H7 (cell line): ENCODE data around the gene TH. TPM values are rescaled to one million over a fixed set of nuclear protein-coding genes. Genes with fewer than 3 reads are reported as not detected.
A peak's percentile ranks its signal among the peaks of the same experiment; 100 is the strongest.

Experiments
- DNase-seq: peaks from one replicate; pipeline ENCODE4 v3.0.0; 2012
- H3K27me3 ChIP-seq: 2 replicates; pipeline ENCODE4 v1.6.0; 2011; ENCODE audit warnings: mild to moderate bottlenecking, low read length; ENCODE audit not compliant: control insufficient read depth, insufficient read depth
- H3K36me3 ChIP-seq: replicated peaks from 2 replicates; pipeline ENCODE4 v1.5.1; 2011; ENCODE audit warnings: low read length; ENCODE audit not compliant: control insufficient read depth, insufficient read depth
- H3K4me3 ChIP-seq: 2 replicates; pipeline ENCODE4 v1.5.1; 2011; ENCODE audit warnings: low read depth, mild to moderate bottlenecking, control low read depth, low read length, moderate library complexity; ENCODE audit not compliant: insufficient read depth
- total RNA-seq: library from RNA; depleted of rRNA; stranded (reverse); fragments of >200 nt; shearing (Covaris generic); gene quantifications from 2 replicates; pipeline ENCODE4 v1.2.3, GENCODE V29; 2014

Gene TH
- total RNA-seq, 1 experiment from 2014 or later: not detected

GRCh38 chr11:2212411-2213251 lies 41.0 kb upstream of the TH start:
- no peak overlapping the region for H3K4me3 ChIP-seq
- no peaks in the 10 kb centered on the region for H3K36me3 ChIP-seq
- DNase-seq: peak; percentile 61
- peaks cover 7% of the 10 kb centered on the region; the same call in 1 of the 2 replicates for H3K27me3 ChIP-seq

GRCh38 chr11:2211113-2211971 lies 39.7 kb upstream of the TH start:
- H3K27me3 ChIP-seq: peaks cover 7% of the 10 kb centered on the region; the same call in 1 of the 2 replicates
- peak; percentile 38 for DNase-seq
- no peaks in the 10 kb centered on the region for H3K36me3 ChIP-seq
- H3K4me3 ChIP-seq: no peak overlapping the region

GRCh38 chr11:2210366-2211112 lies 38.9 kb upstream of the TH start:
- peak; percentile 25 for DNase-seq
- peaks cover 7% of the 10 kb centered on the region; the same call in 1 of the 2 replicates for H3K27me3 ChIP-seq
- H3K4me3 ChIP-seq: no peak overlapping the region
- H3K36me3 ChIP-seq: no peaks in the 10 kb centered on the region

GRCh38 chr11:2209900-2210321 lies 38.3 kb upstream of the TH start:
- no peaks in the 10 kb centered on the region for H3K36me3 ChIP-seq
- no peak overlapping the region for H3K4me3 ChIP-seq
- DNase-seq: peak; percentile 36
- H3K27me3 ChIP-seq: peaks cover 4% of the 10 kb centered on the region; the same call in 1 of the 2 replicates

DNA sequence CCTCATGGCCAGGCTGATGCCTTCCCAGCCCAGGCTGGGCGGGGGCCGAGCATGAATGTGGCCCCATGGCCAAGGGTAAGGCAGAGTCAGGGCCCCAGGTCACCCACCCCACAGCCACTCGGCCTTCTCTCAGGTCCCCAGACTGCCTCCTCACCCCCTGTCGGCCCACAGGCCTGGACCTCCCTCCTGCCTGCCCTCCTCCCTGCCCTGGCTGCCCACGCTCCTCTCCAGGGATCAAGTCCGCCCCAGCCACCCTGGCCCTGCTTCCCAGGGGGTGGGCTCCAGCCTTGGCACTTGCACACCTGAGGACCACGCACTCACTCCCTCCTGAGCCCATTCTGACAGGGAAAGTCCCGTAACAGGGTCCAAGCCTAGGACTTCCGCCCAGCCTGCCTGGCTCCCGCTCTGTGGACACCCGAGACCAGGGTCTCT lies 37.8 kb upstream of the TH start:
- no peaks in the 10 kb centered on the region for H3K36me3 ChIP-seq
- DNase-seq: peak; percentile 41
- H3K4me3 ChIP-seq: no peak overlapping the region
- H3K27me3 ChIP-seq: 0 out of 2 replicates have a peak, but pooled peaks cover 3% of the 10 kb centered on the region

DNA sequence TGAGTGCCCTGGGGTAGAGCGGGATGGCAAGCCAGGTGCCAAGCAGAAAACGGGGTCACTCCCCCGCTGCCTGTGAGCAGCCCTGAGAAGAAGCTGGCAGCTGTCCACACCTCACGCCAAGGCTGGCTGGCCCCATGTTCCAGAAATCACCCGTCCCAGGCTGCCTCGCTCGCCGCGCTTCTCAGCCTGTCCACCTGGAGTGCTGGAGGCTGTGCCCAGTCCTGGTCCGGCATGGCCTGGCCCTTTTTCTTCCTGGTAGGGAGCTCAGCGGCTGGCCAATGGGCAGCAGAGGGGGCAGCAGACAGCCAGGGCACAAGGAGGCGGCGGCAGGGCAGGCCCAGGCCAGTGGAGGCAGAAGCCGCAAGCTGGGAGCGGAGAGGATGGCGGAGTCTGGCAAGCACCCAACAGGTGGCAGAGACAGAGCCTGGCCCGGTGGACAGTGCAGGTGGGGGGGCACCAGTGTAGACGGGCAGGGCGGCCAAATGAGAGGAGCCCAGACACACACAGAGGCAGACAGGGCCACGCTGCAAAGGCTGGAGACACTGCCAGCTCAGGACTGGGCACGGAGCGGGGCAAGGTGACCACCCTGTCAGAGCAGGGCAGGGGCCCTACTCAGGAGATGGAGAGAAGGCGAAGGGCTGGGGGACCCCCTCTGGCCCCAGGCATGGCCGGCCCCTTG lies 37.2 kb upstream of the TH start:
- Histone ChIP-seq H3K4me3 (no peak overlapping the region), H3K36me3 (no peaks in the 10 kb centered on the region), H3K27me3 (0 out of 2 replicates have a peak, but pooled peaks cover 3% of the 10 kb centered on the region)
- peak; percentile 72 for DNase-seq

DNA sequence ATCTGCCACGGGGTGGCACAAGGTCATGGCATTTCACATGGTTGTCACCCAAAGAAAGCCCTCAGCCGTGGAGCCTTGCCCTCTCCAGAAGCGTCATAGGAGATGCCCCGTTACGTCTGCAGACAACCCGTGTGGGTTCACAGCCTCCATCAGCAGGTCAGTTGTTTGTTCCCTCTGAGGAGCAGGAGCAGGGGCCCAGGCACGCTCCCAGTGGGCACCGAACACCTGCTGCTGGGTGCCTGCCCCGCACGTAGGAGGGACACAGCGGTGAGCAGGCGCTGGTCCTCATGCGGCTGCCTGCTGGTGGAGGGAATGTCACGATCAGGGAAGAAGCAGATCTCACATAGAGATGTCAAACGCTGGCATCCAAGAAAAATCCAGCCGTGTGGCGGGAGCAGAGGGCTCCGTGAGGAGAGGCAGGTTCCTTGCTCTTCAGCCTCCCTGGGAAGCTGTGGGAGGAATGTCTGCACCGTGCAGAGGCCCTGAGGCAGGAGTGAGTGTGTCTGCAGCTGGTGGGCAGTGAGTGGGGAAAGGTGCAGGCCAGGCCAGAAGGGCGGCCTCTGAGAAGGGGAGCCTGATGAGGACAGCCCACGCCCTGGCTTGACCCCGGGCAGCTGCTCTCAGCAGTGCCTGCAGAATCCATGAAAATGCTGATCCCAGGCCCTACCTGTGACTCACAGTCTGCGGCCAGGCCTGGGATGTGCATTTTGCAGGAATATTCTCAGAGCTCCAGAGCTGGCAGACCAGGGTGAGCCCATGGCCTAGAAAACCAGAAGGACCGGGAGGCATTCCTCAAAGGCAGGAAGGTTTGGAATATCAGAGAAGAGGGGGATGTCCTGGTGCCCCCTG lies 36.4 kb upstream of the TH start:
- Histone ChIP-seq H3K27me3 (0 out of 2 replicates have a peak, but pooled peaks cover 3% of the 10 kb centered on the region), H3K4me3 (no peak overlapping the region), H3K36me3 (no peaks in the 10 kb centered on the region)
- DNase-seq: no peak

DNA sequence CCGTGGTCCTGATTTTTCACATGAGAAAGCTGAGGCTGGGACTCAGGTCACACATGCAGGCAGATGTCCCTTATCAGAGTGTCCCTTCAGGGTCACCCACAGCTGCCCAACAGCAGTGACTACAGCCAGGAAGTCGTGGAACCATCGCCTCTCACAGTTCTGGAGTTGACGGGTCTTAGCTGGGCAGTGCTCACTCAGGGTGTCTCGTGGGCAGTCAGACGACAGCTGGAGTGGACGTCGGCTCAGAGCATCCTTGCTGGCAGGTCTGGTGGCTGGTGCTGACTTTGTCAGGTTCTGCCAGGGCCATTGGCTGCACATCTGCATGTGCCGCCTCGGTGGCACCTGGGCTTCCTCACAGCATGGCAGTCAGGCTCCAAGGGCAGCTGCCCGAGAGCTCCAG lies 35.6 kb upstream of the TH start:
- Histone ChIP-seq H3K27me3 (no peaks in the 10 kb centered on the region), H3K36me3 (no peaks in the 10 kb centered on the region), H3K4me3 (no peak overlapping the region)
- no peak for DNase-seq

DNA sequence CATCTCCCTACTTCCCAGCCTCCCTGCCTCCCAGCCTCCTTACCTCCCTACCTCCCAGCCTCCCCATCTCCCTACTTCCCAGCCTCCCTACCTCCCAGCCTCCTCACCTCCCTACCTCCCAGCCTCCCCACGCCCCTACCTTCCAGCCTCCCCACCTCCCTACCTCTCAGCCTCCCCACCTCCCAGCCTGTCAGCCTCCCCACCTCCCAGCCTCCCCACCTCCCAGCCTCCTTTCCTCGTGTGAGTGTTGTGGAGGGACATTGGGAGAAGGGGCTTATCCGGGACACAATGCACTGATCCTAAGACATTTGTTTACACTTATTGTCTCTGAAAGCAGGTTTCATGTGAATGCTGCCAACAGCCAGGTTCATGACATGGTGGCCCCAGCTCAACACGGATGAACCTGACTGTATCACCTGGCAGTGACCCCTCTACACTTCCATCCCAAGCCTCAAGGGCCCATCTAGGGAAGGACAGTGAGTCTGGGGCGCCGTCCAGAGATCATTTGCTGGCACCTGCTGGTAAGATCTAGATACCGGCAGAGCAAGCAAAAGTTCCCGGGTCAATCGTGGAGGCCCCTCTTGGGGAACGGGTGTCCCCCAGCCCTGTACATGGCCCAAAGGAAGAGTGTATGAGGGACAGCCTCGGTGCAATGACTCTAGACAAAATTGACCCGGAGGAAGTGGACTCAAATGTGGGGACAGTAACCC lies 34.5 kb upstream of the TH start:
- Histone ChIP-seq H3K4me3 (no peak overlapping the region), H3K27me3 (no peaks in the 10 kb centered on the region), H3K36me3 (no peaks in the 10 kb centered on the region)
- DNase-seq: peak; percentile 51

- no peak for DNase-seq
- H3K4me3 ChIP-seq: no peak overlapping the region
- no peaks in the 10 kb centered on the region for H3K36me3 ChIP-seq
- H3K27me3 ChIP-seq: no peaks in the 10 kb centered on the region
These were observed 33.7 kb upstream of the TH start for GRCh38 chr11:2205214-2205720.

GRCh38 chr11:2204361-2205213 lies 33.0 kb upstream of the TH start:
- no peaks in the 10 kb centered on the region for H3K36me3 ChIP-seq
- DNase-seq: peak; percentile 65
- H3K4me3 ChIP-seq: no peak overlapping the region
- H3K27me3 ChIP-seq: no peaks in the 10 kb centered on the region
